B cell (primary cell): ENCODE results near the gene FES. TPM values are rescaled to one million over a fixed set of nuclear protein-coding genes. Genes with fewer than 3 reads are reported as not detected.

Experiments used
- ATAC-seq: fragments of 200-7000 bp; cut with Tn5 transposase; one replicate; pipeline ENCODE4 v1.10.0; 2021; ENCODE audit warnings: low read depth, mild to moderate bottlenecking, moderate number of reproducible peaks, moderate library complexity
- CTCF ChIA-PET: fragments of 350-600 bp; sonication (Branson Sonifier 250); formaldehyde crosslinking; loops from one replicate; lab custom pipeline; 2021; ENCODE audit warnings: antibody characterized with exemption, inconsistent platforms; lab: Charles Lee
- POLR2A ChIA-PET: fragments of 350-600 bp; sonication (Branson Sonifier 250); formaldehyde crosslinking; loops from one replicate; lab custom pipeline; 2021; ENCODE audit warnings: antibody characterized with exemption; lab: Charles Lee
- DNase-seq: peaks from one replicate; pipeline ENCODE4 v3.0.0; 2013
- H2AFZ ChIP-seq: 2 replicates; pipeline ENCODE4 v1.6.1; 2012; ENCODE audit warnings: mild to moderate bottlenecking, low read depth, low read length; ENCODE audit not compliant: insufficient read depth, poor library complexity, severe bottlenecking
- H3K27ac ChIP-seq, 2 donors: 1 replicate in 1 of 2; 2 replicates in 1 of 2; pipeline ENCODE4 v1.5.1; 2012 to 2013; ENCODE audit warnings: low read length in 2 of 2, mild to moderate bottlenecking in 2 of 2, moderate library complexity in 1 of 2
- H3K27me3 ChIP-seq, 4 experiments: fragments of 200-600 bp in 1 of 4; sonication (generic) in 1 of 4; replicated peaks in 1 of 4; 1 replicate in 2 of 4; 2 replicates in 2 of 4; pipeline versions ENCODE4 v1.6.1 to v1.7.0; 2013 to 2016; ENCODE audit warnings: low read length in 3 of 4, mild to moderate bottlenecking in 2 of 4, mixed read lengths in 1 of 4, moderate library complexity in 1 of 4; ENCODE audit not compliant: insufficient read depth in 4 of 4, control insufficient read depth in 3 of 4; ENCODE audit errors: control extremely low read depth in 1 of 4
- H3K36me3 ChIP-seq, 2 experiments: replicated peaks in 1 of 2; 1 replicate in 1 of 2; 2 replicates in 1 of 2; pipeline versions ENCODE4 v1.6.1 to v1.7.1; 2013; ENCODE audit warnings: low read length in 1 of 2; ENCODE audit not compliant: insufficient read depth in 2 of 2, control insufficient read depth in 1 of 2; ENCODE audit errors: control extremely low read depth in 1 of 2, extremely low read depth in 1 of 2
- H3K4me1 ChIP-seq, 2 donors: fragments of 200-600 bp in 1 of 2; sonication (generic) in 1 of 2; 1 replicate in 1 of 2; 2 replicates in 1 of 2; pipeline versions ENCODE4 v1.5.1 to v1.6.1; 2013 to 2017; ENCODE audit warnings: low read length in 2 of 2; ENCODE audit not compliant: control insufficient read depth in 2 of 2, insufficient read depth in 2 of 2
- H3K4me2 ChIP-seq: replicated peaks from 2 replicates; pipeline ENCODE3; 2012; ENCODE audit warnings: mild to moderate bottlenecking, low read depth, low read length; ENCODE audit not compliant: poor library complexity, severe bottlenecking
- H3K4me3 ChIP-seq, 5 experiments: fragments of 200-600 bp in 1 of 5; sonication (generic) in 1 of 5; 1 replicate in 3 of 5; 2 replicates in 2 of 5; pipeline versions ENCODE4 v1.5.1 to v1.7.0; 2011 to 2016; ENCODE audit warnings: low read length in 4 of 5, mild to moderate bottlenecking in 4 of 5, low read depth in 2 of 5, control low read depth in 1 of 5, moderate library complexity in 1 of 5; ENCODE audit not compliant: insufficient read depth in 1 of 5; ENCODE audit errors: control extremely low read depth in 1 of 5, extremely low read depth in 1 of 5
- H3K79me2 ChIP-seq: fragments of 200-600 bp; sonication (generic); one replicate; pipeline ENCODE4 v1.6.0; 2016; ENCODE audit warnings: low read length; ENCODE audit not compliant: control insufficient read depth, insufficient read depth
- H3K9ac ChIP-seq: fragments of 200-600 bp; sonication (generic); 2 replicates; pipeline ENCODE4 v1.6.1; 2017; ENCODE audit warnings: mild to moderate bottlenecking, low read length, moderate library complexity
- H3K9me3 ChIP-seq, 3 donors: one replicate each; pipeline versions ENCODE4 v1.6.1 to v1.7.1; 2013; ENCODE audit warnings: low read length in 2 of 3; ENCODE audit not compliant: control insufficient read depth in 2 of 3, insufficient read depth in 1 of 3; ENCODE audit errors: control extremely low read depth in 1 of 3
- H4K20me1 ChIP-seq: 2 replicates; pipeline ENCODE4 v1.6.0; 2012; ENCODE audit warnings: mild to moderate bottlenecking, low read length; ENCODE audit not compliant: insufficient read depth, control insufficient read depth, poor library complexity, severe bottlenecking
- H3K27ac Mint-ChIP-seq: one replicate; pipeline ENCODE4 v1.8.0; 2021; ENCODE audit warnings: mixed read lengths
- H3K27me3 Mint-ChIP-seq: one replicate; pipeline ENCODE4 v1.8.0; 2021; ENCODE audit warnings: mixed read lengths
- H3K4me1 Mint-ChIP-seq: one replicate; pipeline ENCODE4 v1.8.0; 2021; ENCODE audit warnings: mixed read lengths
- H3K4me3 Mint-ChIP-seq: one replicate; pipeline ENCODE4 v1.8.0; 2021; ENCODE audit warnings: mixed read lengths
- H3K9me3 Mint-ChIP-seq: one replicate; pipeline ENCODE4 v1.8.0; 2022; ENCODE audit warnings: mixed read lengths; ENCODE audit not compliant: insufficient read depth
- EZH2 ChIP-seq: IDR thresholded peaks from 2 replicates; pipeline ENCODE4 v1.6.1; 2012; ENCODE audit warnings: borderline replicate concordance, low read depth, mild to moderate bottlenecking, moderate library complexity, low read length; ENCODE audit not compliant: insufficient read depth, poor library complexity, severe bottlenecking
- WGBS: methylation state at CpG from one replicate; pipeline ENCODE4 v1.1.5; 2013; ENCODE audit warnings: missing lambda C conversion rate; ENCODE audit not compliant: insufficient coverage; 5-methylcytosine and 5-hydroxymethylcytosine counted together
- intact Hi-C: fragments of 100-400 bp; cut with micrococcal nuclease; formaldehyde crosslinking; loops from one replicate; pipeline ENCODE4 v1.10.0; 2022
- polyA plus RNA-seq: library from polyadenylated mRNA; depleted of rRNA; stranded (reverse); fragments of >200 nt; gene quantifications from 2 replicates; pipeline ENCODE4 v1.2.3, GENCODE V29; 2012
- total RNA-seq, 2 donors: library from RNA; stranded (reverse); fragments of 120-200 nt in 1 of 2; gene quantifications; 1 replicate in 1 of 2; 2 replicates in 1 of 2; pipeline versions ENCODE4 v1.2.3 to v1.2.4, GENCODE V29; 2013 to 2022
- TF ChIP-seq, protein P1 (sequence below): fragments of 200-600 bp; IDR thresholded peaks from one replicate; pipeline ENCODE4 v1.8.0; 2022; ENCODE audit warnings: antibody characterized with exemption, mild to moderate bottlenecking

FES gene
- total and polyA plus RNA-seq, 2 donors (not counting 1 experiment from before 2014, with no cell fraction given): 23.9 to 31.4 TPM

DNA sequence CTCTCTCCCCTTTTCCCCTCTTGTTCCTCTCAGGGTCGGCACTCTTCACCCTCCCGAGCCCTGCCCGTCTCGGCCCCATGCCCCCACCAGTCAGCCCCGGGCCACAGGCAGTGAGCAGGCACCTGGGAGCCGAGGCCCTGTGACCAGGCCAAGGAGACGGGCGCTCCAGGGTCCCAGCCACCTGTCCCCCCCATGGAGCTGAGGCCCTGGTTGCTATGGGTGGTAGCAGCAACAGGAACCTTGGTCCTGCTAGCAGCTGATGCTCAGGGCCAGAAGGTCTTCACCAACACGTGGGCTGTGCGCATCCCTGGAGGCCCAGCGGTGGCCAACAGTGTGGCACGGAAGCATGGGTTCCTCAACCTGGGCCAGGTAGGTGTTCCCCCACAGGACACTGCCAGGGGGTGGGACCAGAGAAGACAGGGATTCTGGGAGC is 8.7 kb upstream of the FES start:
- Histone ChIP-seq H3K27ac (no peak overlapping the region), H3K9ac (no peak overlapping the region), H3K4me2 (no peak overlapping the region), H3K79me2 (peaks cover 35% of the 10 kb centered on the region), H3K4me1 (peaks cover 15 to 23% of the 10 kb centered on the region in 2 donors), H3K4me3 (no peak overlapping the region), H4K20me1 (peaks cover 47% of the 10 kb centered on the region), H2AFZ (no peak overlapping the region), H3K9me3 (no peaks in the 10 kb centered on the region), H3K36me3 (peaks cover 0 to 48% of the 10 kb centered on the region in 2 experiments), H3K27me3 (no peaks in the 10 kb centered on the region)
- H3K9me3 Mint-ChIP-seq: no peaks in the 10 kb centered on the region
- ChIA-PET CTCF (interaction anchor here (1.2 kb wide), 1 partner anchor 10 kb away, joined by 3 read pairs; no protein-coding TSS in a partner anchor), POLR2A (no interaction called here)
- no peak for TF ChIP-seq EZH2
- TF ChIP-seq, protein P1, sequence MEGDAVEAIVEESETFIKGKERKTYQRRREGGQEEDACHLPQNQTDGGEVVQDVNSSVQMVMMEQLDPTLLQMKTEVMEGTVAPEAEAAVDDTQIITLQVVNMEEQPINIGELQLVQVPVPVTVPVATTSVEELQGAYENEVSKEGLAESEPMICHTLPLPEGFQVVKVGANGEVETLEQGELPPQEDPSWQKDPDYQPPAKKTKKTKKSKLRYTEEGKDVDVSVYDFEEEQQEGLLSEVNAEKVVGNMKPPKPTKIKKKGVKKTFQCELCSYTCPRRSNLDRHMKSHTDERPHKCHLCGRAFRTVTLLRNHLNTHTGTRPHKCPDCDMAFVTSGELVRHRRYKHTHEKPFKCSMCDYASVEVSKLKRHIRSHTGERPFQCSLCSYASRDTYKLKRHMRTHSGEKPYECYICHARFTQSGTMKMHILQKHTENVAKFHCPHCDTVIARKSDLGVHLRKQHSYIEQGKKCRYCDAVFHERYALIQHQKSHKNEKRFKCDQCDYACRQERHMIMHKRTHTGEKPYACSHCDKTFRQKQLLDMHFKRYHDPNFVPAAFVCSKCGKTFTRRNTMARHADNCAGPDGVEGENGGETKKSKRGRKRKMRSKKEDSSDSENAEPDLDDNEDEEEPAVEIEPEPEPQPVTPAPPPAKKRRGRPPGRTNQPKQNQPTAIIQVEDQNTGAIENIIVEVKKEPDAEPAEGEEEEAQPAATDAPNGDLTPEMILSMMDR: no peak
- no peak overlapping the region for H3K27ac Mint-ChIP-seq
- no peak overlapping the region for H3K4me3 Mint-ChIP-seq
- whole genome bisulfite sequencing: 99% methylated on average over 12 of the region's 12 CpGs
- no peaks in the 10 kb centered on the region for H3K27me3 Mint-ChIP-seq
- DNase-seq (no peak), ATAC-seq (no peak)
- intact Hi-C loops: no loop called here
- peaks cover 22% of the 10 kb centered on the region for H3K4me1 Mint-ChIP-seq

DNA sequence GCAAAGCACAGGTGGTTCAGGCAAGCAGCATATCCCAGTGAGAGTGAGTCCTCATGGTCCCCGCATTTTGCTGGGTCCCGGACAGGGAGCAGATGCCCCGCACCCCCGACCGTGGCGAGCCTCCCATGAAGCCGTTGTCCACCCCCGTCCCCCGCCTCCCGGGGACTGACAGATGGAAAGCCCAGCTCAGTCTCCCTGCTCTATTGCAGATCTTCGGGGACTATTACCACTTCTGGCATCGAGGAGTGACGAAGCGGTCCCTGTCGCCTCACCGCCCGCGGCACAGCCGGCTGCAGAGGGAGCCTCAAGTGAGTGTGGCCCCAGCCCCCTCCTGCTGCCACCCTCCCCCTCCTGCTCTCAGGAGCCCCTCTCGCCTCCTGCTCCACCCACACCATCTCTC is 8.3 kb upstream of the FES start:
- no peak overlapping the region for H2AFZ ChIP-seq
- H3K79me2 ChIP-seq: peaks cover 35% of the 10 kb centered on the region
- intact Hi-C loops: no loop called here
- WGBS: 97% methylated on average over 18 of the region's 20 CpGs
- H3K4me2 ChIP-seq: no peak overlapping the region
- DNase-seq: no peak
- Mint-ChIP-seq H3K4me1 (peaks cover 18% of the 10 kb centered on the region), H3K9me3 (no peaks in the 10 kb centered on the region), H3K27ac (no peak overlapping the region), H3K4me3 (no peak overlapping the region), H3K27me3 (no peaks in the 10 kb centered on the region)
- H3K9ac ChIP-seq: no peak overlapping the region
- H3K27ac ChIP-seq: no peak overlapping the region
- H3K9me3 ChIP-seq: no peaks in the 10 kb centered on the region
- no peak overlapping the region for H3K4me3 ChIP-seq
- H3K4me1 ChIP-seq: peaks cover 11 to 18% of the 10 kb centered on the region in 2 donors
- ChIA-PET CTCF (interaction anchor here (1.2 kb wide), 1 partner anchor 9 kb away, joined by 3 read pairs; no protein-coding TSS in a partner anchor), POLR2A (no interaction called here)
- H3K36me3 ChIP-seq: peaks cover 0 to 52% of the 10 kb centered on the region in 2 experiments
- H3K27me3 ChIP-seq: no peaks in the 10 kb centered on the region
- ATAC-seq: no peak
- TF ChIP-seq, protein P1: no peak
- TF ChIP-seq EZH2: no peak
- H4K20me1 ChIP-seq: peaks cover 47% of the 10 kb centered on the region
